K562 (cell line): ENCODE data around the gene STX19.

Source experiments
- GABPB1 ChIP-seq: sonication (generic); formaldehyde crosslinking; IDR thresholded peaks from 2 replicates; pipeline ENCODE4 v1.8.0; 2022; ENCODE audit warnings: mild to moderate bottlenecking, missing genetic modification reagents
- POLR2AphosphoS5 ChIP-seq: IDR thresholded peaks from 2 replicates; pipeline ENCODE4 v1.6.1; 2011; ENCODE audit warnings: mild to moderate bottlenecking, low read depth, low read length, moderate library complexity; ENCODE audit not compliant: control insufficient read depth, insufficient read depth
- TBP ChIP-seq: optimal IDR thresholded peaks from 2 replicates; pipeline ENCODE3; 2011; ENCODE audit warnings: low read depth, low read length, improper control_type of control experiment
- ZBTB1 ChIP-seq: sonication (generic); formaldehyde crosslinking; IDR thresholded peaks from 2 replicates; pipeline ENCODE4 v1.8.1; 2023; ENCODE audit warnings: missing genetic modification reagents, low read depth, mild to moderate bottlenecking, borderline replicate concordance
- ZNF41 ChIP-seq: fragments of 250-450 bp; sonication (Bioruptor Pico); conservative IDR thresholded peaks from 2 replicates; pipeline ENCODE4 v1.4.0; 2020; ENCODE audit warnings: mild to moderate bottlenecking
- ZNF79 ChIP-seq: fragments of 250-450 bp; sonication (Bioruptor Pico); IDR thresholded peaks from 2 replicates; pipeline ENCODE4 v1.4.0; 2020; ENCODE audit warnings: low read depth, mild to moderate bottlenecking, moderate library complexity
- TF ChIP-seq, protein P1 (sequence below), 2 experiments: fragments of 450-650 bp in 1 of 2; sonication (generic) in 1 of 2; formaldehyde crosslinking in 1 of 2; IDR thresholded peaks; 2 replicates each; pipeline versions ENCODE4 v1.7.1 to v1.9.0; 2016 to 2022; ENCODE audit warnings: inconsistent platforms in 1 of 2, mild to moderate bottlenecking in 1 of 2, missing genetic modification reagents in 1 of 2
- TF ChIP-seq, protein P2 (sequence below), 3 experiments: IDR thresholded peaks in 2 of 3; conservative IDR thresholded peaks in 1 of 3; 2 replicates each; pipeline ENCODE4 v1.5.1; 2011 to 2012; ENCODE audit warnings: low read length in 3 of 3, mild to moderate bottlenecking in 3 of 3, control low read depth in 2 of 3, improper control_type of control experiment in 1 of 3, inconsistent platforms in 1 of 3, low read depth in 1 of 3, mixed read lengths in 1 of 3, moderate library complexity in 1 of 3; ENCODE audit not compliant: insufficient read depth in 2 of 3
- TF ChIP-seq, protein P3 (sequence below): sonication (generic); formaldehyde crosslinking; IDR thresholded peaks from 2 replicates; pipeline ENCODE4 v1.8.0; 2022; ENCODE audit warnings: mild to moderate bottlenecking, low read depth, missing genetic modification reagents

DNA sequence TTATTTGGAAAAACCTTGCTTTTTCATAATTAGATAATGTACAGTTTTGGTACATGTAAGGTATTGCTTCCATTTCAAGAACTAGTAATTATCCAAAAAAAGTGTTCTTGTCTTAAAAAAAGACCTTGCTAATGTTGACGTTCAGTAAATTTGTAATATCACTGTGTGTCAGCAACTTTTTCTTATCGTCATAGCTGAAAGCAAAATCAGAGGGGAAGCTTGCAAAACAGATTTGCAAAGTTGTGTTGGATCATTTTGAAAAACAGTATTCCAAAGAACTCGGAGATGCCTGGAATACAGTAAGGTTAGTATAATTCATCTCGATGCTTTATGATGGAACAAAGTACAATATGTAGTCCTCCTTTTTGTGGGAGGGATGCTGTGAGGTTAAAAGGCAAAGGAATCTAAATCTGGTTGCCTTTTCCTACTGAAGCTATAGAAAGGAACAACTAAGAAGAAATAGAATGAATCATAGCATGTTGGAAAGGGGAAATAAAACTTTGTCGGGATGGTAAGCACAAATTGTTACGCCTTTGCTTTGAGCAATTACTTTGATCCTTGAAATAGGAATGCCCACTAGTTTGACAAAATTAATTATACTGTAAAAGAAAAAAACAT lies 36.0 kb upstream of the STX19 start:
- TF ChIP-seq ZNF41 (CRISPR knock-in tag) (no peak), ZNF79 (CRISPR knock-in tag) (no peak), TBP (no peak), GABPB1 (no peak), POLR2AphosphoS5 (no peak), ZBTB1 (CRISPR knock-in tag) (no peak)
- TF ChIP-seq, protein P1, sequence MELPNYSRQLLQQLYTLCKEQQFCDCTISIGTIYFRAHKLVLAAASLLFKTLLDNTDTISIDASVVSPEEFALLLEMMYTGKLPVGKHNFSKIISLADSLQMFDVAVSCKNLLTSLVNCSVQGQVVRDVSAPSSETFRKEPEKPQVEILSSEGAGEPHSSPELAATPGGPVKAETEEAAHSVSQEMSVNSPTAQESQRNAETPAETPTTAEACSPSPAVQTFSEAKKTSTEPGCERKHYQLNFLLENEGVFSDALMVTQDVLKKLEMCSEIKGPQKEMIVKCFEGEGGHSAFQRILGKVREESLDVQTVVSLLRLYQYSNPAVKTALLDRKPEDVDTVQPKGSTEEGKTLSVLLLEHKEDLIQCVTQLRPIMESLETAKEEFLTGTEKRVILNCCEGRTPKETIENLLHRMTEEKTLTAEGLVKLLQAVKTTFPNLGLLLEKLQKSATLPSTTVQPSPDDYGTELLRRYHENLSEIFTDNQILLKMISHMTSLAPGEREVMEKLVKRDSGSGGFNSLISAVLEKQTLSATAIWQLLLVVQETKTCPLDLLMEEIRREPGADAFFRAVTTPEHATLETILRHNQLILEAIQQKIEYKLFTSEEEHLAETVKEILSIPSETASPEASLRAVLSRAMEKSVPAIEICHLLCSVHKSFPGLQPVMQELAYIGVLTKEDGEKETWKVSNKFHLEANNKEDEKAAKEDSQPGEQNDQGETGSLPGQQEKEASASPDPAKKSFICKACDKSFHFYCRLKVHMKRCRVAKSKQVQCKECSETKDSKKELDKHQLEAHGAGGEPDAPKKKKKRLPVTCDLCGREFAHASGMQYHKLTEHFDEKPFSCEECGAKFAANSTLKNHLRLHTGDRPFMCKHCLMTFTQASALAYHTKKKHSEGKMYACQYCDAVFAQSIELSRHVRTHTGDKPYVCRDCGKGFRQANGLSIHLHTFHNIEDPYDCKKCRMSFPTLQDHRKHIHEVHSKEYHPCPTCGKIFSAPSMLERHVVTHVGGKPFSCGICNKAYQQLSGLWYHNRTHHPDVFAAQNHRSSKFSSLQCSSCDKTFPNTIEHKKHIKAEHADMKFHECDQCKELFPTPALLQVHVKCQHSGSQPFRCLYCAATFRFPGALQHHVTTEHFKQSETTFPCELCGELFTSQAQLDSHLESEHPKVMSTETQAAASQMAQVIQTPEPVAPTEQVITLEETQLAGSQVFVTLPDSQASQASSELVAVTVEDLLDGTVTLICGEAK (IDR thresholded peaks at IDR 0.05): no peak
- TF ChIP-seq, protein P1 (CRISPR knock-in tag; IDR thresholded peaks at IDR 0.05): no peak
- TF ChIP-seq, protein P2, sequence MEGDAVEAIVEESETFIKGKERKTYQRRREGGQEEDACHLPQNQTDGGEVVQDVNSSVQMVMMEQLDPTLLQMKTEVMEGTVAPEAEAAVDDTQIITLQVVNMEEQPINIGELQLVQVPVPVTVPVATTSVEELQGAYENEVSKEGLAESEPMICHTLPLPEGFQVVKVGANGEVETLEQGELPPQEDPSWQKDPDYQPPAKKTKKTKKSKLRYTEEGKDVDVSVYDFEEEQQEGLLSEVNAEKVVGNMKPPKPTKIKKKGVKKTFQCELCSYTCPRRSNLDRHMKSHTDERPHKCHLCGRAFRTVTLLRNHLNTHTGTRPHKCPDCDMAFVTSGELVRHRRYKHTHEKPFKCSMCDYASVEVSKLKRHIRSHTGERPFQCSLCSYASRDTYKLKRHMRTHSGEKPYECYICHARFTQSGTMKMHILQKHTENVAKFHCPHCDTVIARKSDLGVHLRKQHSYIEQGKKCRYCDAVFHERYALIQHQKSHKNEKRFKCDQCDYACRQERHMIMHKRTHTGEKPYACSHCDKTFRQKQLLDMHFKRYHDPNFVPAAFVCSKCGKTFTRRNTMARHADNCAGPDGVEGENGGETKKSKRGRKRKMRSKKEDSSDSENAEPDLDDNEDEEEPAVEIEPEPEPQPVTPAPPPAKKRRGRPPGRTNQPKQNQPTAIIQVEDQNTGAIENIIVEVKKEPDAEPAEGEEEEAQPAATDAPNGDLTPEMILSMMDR (IDR thresholded peaks at IDR 0.05 in 2 of 3, conservative IDR thresholded peaks at IDR 0.05 in 1 of 3; ENCODE audit: insufficient read depth in 2 of 3, low read depth in 1 of 3, low read length in 3 of 3): no peak
- TF ChIP-seq, protein P3, sequence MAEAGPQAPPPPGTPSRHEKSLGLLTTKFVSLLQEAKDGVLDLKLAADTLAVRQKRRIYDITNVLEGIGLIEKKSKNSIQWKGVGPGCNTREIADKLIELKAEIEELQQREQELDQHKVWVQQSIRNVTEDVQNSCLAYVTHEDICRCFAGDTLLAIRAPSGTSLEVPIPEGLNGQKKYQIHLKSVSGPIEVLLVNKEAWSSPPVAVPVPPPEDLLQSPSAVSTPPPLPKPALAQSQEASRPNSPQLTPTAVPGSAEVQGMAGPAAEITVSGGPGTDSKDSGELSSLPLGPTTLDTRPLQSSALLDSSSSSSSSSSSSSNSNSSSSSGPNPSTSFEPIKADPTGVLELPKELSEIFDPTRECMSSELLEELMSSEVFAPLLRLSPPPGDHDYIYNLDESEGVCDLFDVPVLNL (CRISPR knock-in tag): no peak
